Adrenal gland (tissue), 5 donors: ENCODE measurements around the gene PGAM5.

Experiments
- POLR2A ChIP-seq, 2 donors: fragments of 450-650 bp; IDR thresholded peaks; one replicate each; pipeline ENCODE4 v1.6.1; 2017; ENCODE audit warnings: antibody characterized with exemption in 2 of 2, mild to moderate bottlenecking in 2 of 2, moderate library complexity in 1 of 2
- TF ChIP-seq, protein P1 (sequence below), 6 experiments: fragments of 450-650 bp in 4 of 6; fragments of 200-600 bp in 2 of 6; sonication (generic) in 1 of 6; IDR thresholded peaks; 1 replicate in 5 of 6; 2 replicates in 1 of 6; pipeline versions ENCODE4 v1.5.1 to v1.8.0; 2016 to 2021; ENCODE audit warnings: antibody characterized with exemption in 6 of 6, mild to moderate bottlenecking in 2 of 6, moderate library complexity in 1 of 6
- donor health status: DM: no; HTN: no; CAD: no.

GRCh38 chr12:132703641-132704040 lies 7.0 kb upstream of the PGAM5 start:
- TF ChIP-seq POLR2A (IDR thresholded peaks at IDR 0.05): no peak
- TF ChIP-seq, protein P1, sequence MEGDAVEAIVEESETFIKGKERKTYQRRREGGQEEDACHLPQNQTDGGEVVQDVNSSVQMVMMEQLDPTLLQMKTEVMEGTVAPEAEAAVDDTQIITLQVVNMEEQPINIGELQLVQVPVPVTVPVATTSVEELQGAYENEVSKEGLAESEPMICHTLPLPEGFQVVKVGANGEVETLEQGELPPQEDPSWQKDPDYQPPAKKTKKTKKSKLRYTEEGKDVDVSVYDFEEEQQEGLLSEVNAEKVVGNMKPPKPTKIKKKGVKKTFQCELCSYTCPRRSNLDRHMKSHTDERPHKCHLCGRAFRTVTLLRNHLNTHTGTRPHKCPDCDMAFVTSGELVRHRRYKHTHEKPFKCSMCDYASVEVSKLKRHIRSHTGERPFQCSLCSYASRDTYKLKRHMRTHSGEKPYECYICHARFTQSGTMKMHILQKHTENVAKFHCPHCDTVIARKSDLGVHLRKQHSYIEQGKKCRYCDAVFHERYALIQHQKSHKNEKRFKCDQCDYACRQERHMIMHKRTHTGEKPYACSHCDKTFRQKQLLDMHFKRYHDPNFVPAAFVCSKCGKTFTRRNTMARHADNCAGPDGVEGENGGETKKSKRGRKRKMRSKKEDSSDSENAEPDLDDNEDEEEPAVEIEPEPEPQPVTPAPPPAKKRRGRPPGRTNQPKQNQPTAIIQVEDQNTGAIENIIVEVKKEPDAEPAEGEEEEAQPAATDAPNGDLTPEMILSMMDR (IDR thresholded peaks at IDR 0.05): no peak
